Putamen (tissue), 1 donor: ENCODE results near the gene TEX44.

ENCODE experiments used
- DNase-seq: peaks from one replicate; pipeline ENCODE4 v3.0.0-alpha.2; 2016; ENCODE audit warnings: low spot score

Gene TEX44

DNA sequence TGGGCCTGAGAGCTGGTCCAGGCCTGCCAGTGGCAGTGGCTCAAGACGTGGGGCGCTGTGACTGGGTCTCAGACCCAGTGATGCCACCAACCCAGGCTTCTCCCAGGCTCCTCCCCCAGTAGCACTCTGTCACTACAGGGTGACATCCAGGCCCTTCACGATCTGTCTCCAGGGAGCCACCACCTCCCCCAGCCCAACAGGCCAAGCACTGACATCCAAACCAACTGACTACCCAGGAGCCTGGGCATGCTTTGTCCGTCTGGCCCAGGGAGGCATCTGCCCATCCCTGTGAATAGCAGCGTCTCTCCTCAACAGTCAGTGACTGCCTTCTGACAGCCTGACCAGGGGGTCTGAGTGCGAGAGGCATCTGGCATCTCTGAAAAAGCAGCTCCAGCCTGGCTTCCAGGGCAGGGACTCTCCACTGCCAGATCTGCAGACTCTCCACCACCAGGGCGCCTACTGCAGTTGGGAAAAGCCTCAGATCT lies 13.0 kb downstream of the TEX44 start:
- DNase-seq: peak; percentile 79

DNA sequence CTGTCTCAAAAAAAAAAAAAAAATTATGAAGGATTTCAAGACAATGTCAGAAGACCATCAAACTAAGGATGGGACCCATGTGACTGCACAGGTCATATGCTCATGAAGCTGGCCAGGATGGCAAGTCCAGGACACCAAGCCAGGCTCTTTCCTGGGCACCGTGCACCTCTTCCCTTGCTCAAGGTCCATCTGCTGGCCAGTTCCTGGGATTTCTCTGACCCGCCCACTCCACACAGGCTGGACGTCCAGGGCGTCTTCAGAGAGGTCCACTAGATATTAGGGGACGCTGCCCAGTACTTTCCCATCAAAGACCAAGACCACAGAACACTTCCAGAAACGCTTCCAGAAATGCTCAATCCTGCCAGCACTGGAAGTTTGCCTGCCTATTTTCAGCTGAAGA lies 14.3 kb downstream of the TEX44 start:
- DNase-seq: no peak

DNA sequence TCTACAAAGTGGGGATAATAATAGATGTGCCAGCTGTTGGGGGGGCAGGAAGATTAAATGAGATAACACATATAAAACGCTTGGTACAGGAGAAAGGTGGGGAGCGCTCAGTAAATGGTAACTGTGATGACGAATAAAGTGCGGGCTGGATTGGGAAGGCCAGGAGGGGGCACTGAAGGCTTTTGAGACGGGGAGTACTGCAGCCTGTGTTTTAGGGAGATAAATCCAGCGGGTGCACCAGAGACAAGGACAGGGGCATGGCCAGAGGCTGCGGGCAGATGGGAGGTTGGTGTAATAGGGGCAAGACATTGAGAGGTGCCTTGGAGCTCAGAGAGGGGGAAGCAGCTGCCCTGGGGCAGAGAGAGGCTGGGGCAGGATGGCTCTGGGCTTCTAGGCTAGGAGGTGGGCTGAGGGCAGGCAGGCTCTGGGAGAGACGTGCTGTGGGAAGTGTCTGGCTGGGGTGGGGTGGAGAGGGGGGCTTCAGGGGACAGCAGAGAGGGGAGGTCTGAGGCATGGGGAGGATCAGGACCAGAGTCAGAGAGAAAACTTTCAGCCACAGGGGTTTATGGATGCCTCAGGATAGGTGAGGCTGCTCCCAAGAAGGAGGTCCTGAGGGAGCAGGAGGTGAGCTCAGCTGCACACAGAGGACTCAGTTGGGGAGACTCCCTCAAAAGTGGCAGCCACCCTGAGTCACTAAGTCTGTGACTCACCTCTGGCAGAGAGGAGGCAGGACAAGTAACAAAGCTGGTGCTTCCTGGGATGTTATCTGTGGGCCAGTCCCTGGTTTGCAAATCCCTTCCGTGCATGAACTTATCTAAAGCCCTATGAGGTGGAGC lies 18.8 kb downstream of the TEX44 start:
- peak; percentile 43 for DNase-seq

DNA sequence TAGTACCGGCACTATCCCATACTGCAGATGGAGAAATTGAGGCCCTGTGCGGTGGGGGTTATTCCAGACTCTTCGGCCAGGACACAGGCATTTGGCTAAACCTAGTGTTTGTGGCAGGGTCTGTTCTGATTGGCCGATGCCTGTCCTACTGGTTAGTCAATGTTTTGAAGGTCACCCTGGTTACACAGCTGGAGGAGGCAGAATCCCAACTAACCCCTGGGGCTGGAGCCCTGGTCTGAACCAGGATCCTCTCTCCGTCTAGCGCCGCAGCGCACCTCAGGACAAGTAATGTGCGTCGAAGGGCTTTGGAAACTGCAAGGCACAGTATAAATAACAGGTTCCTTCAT lies 19.4 kb downstream of the TEX44 start:
- DNase-seq: no peak

DNA sequence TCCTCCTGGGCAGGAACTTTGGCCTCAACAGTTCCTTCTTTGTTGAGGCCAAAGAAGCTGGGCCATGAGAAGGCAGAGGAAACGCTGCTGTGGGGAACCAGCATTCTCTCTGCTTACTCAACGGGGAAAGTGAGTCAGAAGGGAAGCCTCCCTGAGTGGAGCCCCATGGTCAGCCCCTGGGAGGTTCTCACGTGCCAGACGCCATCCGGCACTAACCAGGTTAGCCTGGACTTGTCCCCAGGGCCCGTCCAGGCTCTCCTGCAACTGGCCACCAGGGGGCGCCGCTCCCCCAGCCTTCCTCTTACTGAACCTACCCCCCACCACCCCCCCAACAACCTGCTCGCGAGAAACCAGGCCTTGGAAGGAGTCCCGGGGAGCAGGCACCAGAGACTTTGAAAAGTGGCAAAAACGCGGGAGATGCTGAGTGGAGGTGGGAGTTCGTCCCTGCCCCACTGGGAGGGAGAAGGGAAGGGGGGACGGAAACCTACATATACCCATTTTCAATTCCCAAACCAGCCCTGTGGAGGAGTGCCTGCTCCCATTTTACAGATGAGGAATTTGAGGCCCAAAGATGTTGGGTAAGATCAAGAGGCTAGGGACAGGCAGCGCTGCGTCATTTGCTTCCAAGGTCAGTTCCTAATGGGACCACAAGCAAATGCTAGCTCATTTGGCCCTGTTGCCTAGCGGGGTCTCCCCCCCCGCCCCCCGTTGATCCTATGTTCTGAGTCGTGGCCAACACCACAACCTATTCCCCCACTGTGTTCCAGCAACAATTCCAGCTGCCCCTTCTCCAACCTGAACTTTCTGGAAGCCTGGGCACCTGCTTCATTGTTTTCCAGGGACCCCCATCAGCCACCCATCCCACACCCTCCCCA lies 20.0 kb downstream of the TEX44 start:
- peak; percentile 89 for DNase-seq

DNA sequence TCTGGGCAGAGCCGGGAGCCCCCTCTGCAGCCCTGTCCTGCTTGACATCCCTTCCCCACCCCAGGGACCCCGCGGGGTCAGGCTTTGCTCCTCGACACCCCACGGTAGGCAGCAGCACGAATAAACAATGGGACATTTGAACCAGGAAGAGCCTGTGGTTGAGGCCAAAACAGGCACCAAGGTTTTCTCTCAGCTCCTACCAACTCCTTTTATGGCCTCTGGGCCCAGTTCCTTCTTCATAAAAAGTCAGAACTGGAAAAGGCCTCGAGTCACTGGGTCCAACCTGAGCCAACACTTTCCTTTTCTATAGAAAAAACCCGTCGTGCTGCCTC lies 20.6 kb downstream of the TEX44 start:
- DNase-seq: peak; percentile 49

DNA sequence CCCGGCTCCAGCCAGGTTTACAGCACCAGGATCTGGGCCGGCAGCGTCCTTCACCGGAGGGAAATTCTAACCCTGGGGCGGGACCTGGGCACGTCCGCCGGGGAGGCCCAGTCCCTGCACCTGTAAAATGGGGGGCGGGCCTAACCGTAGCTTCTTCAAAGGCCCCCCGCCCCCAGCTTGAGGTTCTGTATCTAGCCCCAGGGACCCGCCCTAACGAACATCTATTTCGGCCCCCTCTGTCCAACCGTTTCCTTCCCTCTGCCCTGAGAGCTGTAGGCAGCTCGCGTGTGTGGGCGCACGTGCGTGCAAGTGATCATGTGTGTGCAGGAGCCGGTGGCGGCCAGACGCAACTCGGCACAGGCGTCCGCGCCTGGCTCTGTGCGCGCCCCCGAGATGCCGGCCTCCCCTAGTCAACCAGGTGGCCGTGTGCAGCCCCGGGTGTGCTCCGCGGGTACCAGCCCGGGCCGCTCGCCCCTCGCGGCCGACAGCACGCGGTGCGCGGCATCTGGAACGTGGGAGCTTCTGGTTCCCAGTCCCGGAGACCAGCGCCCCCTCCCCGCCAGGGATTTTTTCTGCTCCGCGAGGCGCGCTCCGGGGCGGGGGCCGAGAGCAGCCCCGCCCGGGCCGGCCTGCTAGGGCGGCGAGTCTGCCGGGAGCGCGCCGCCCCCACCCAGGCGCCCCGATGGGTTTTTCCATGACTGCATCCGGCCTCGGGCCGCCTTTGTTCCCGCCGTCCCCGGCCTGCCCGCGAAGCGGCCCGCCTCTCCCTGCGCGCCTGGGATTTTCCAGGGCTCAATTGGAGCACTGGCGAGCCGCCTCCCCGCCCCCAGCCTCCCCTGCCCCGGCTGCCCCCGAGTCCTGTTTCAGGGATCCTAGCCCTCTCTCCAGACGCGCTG lies 21.2 kb downstream of the TEX44 start:
- peak; percentile 95 for DNase-seq

DNA sequence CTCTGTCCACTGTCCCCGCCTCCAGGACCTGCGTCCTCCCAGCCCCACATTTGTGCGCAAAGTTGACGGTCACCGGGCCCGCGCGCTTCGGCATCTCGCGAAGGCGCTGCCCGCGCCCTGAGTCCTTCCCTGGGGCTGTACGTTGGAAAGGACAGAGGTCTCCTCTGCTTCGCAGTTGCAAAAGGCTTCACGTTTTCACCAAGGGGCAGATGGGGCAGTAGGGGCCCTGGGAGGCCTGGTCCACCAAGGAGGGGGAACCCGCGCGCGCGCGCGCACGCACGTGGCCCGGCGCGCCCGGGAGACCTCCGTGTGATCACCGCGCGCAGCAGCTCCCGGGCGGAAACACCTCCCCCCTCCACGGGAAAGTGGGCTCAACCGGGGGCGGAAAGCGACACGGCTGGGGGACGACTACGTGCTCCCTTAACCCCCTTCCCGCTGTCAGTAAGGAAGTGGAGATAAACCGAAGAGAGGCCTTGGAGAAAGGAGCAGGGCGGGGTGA lies 21.9 kb downstream of the TEX44 start:
- DNase-seq: peak; percentile 81

DNA sequence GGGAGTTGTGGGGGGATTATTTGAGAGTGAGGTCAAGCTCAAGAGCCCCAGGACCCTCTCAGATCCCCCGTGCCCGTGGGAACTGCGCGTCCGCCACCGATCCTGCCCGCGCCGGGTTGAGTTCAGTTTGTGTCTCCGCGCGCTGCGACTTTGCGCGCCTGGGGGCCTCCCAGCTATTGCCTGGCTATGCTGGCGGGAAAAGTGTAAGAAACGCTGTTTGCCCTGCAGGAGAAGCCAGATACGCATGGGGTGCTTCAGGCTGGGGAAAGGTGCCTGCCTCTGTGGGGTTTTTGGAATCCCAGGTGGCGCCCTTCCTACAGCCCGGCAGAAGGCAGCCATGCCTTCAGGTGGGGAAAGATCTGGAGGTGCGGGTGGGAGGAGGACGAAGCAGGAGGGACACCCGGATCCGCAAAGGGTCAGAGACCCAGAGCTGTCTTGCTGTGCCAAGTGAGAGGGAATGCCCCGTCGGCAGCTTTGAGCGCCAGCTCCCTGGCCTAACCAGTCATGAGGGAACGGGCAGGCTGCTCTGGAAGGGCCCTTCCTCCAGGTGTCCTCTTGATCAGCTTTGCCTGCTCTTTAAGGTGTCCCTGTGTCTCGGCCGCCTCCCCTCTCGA lies 22.5 kb downstream of the TEX44 start:
- peak; percentile 50 for DNase-seq

DNA sequence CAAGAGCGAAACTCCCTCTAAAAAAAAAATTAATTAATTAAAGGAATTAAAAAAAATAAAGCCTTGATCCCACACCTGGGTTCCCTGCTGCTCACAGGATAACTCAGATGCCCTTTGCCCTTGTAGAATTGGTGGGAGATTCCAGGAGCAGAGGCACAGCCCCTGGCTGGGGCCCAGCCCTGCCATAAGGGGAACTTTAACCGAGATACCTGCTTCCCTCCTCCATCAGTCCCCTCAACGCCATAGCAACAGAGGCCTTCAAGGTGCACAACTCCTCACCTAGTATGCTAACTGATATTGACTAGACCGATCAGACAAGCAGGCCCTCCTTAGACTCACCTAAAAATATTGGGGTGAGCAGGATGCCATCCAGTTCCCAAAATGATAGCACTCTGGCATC lies 23.6 kb downstream of the TEX44 start:
- no peak for DNase-seq

DNA sequence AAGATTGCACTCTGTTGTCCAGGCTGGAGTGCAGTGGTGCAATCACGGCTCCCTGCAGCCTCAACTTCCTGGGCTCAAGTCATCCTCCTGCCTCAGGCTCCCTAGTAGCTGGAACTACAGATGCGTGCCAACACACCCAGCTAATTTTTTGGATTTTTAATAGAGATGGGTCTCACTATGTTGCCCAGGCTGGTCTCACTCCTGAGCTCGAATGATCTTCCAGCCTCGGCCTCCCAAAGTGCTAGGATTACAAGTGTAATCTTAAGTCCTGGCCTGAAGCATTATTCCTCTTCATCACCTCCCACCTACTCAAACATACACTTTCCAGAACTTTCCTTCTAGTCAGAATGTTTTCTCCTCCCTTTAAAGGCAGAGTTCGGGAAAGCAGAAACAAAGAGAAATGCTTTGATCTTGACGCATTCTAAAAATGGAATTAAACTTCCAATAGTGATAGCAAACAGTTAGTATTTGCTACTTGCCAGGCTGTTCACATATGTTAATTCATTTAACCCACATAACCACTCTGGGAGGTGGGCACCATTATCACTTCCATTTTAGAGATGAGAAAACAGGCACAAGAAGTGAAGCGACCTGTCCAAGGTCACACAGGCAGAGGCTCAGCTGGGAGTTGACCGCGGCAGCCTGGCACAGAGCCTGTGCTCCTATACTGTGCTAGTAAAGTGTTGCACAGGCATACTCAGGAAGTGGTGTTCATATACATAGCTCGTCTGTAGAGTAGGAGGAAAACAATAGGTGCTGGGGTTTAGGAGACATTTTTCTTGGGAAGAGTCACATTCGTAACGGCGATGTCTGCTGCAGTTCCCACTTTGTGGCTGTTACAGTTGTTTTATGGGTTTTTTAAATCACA lies 24.6 kb downstream of the TEX44 start:
- no peak for DNase-seq

DNA sequence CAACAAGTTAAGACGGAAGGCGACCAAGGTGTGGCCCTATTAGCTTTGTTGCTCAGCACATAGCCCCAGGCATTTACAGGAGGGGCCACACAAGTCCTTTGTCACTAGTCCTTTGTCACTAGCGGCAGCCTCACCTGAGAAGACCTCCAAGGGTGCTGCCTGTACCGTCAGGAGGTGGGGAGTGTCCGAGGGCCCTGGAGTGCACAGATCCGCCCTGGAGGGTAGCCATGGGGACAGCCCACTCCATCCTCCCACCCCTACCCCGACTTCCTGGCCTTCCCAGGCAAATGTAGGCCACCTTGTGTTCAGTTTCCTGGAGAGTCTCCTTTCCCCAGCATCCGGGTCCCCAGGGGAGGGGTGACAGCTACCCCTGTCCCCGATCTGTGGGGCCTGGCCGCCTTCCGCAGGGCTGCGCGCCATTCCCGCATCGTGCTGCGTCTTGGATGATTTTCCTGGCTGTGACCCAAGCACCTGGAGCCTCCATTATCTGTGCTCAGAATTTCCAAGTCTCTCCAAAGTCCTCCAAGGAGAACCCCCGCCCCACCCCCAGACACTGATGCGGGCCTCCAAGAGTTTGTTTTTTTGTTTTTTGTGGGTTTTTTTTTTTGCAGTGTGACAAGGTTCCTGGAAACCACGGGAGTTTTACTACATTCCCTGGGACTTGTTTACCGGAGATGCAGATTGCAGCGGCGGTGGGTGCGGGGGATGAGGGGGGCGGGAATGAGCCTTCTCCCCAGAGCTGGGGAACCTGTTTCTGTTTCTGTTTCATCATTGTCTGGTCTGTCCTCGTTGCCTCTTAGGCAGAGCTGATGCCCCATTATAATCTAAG lies 28.6 kb downstream of the TEX44 start:
- no peak for DNase-seq

DNA sequence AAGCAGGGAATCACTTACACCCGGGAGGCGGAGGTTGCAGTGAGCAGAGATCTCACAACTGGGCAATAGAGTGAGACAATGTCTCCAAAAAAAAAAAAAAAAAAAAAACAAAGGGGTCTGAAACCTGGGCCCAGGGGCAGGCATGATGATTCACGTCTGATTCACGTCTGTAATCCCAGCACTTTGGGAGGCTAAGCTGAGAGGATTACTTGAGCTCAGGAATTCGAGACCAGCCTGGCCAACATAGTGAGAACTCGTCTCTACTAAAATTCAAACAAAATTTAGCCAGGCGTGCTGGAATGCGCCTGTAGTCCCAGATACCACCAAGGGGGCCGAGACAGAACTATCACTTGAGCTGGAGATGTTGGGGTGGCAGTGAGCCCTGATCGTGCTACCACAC lies 30.3 kb downstream of the TEX44 start:
- DNase-seq: no peak

DNA sequence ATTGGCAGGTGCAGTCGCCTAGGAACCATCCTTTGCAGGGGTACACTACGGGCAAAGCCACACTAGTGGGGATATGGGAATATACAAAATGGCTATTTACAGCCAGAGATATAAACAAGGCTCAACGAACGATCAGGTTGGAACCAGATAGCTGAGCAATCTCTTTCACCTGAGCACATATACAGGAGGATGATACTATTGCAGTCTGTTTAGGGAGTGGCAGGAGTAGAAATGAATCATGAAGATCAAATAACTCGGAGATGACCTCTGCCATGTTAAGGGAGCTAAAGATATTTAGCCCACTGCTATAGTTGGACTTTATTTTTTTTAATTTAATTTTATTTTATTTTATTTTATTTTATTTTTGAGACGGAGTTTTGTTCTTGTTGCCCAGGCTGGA lies 33.8 kb downstream of the TEX44 start:
- DNase-seq: no peak

DNA sequence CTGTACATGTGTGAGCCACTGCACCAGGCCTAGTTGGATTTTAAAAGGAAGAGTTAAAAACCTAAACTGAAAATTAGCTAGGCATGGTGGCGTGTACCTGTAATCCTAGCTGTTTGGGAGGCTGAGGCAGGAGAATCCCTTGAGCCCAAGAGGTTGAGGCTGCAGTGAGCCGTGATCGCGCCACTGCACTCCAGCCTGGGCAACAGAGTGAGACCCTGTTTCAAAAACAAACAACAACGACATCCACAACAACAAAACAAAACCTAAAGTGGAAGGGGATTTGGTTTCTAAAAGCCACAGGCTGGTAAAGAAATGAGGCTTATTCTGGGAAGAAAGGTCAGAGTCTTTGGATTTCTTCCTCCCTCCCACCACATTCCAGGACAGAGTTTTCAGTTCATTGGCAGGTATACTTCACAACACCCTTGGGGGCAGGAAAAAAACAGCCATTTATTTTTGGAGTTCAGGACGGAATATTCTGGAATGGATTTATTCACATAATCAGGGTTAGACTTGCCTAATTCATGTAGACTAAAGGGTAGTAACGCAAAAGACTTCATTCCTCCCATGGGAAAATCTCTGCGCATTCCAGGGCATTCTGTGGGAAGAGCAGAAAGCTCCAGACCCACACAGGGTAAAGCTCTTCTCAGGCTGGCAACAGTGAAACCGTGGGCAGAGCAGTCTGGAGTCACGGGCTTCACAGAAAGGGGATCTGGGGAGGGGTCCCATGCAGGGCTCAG lies 34.9 kb downstream of the TEX44 start:
- DNase-seq: no peak

DNA sequence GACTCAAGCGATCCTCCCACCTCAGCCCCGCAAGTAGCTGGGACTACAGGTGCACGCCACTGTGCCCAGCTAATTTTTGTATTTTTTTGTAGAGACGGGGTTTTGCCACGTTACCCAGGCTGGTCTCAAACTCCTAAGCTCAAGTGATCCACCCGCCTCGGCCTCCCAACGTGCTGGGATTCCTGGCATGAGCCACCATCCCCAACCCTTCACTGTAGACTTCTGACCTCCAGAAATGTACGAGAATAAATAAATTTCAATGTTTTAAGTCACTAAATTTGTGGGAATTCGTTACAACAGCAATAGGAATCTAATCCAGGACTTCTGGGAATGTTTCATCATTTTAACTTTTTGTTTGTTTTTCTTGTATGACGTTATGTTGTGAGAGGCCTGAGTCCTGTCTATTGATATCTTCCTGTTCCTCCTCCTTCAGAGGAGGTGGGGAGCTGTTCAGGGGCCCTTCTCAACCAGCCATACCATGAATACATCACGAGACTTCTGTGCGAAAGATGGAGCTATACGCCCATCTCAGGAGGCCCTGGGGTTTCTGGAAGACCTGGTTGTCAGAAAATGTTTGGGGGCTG lies 40.0 kb downstream of the TEX44 start:
- DNase-seq: no peak

DNA sequence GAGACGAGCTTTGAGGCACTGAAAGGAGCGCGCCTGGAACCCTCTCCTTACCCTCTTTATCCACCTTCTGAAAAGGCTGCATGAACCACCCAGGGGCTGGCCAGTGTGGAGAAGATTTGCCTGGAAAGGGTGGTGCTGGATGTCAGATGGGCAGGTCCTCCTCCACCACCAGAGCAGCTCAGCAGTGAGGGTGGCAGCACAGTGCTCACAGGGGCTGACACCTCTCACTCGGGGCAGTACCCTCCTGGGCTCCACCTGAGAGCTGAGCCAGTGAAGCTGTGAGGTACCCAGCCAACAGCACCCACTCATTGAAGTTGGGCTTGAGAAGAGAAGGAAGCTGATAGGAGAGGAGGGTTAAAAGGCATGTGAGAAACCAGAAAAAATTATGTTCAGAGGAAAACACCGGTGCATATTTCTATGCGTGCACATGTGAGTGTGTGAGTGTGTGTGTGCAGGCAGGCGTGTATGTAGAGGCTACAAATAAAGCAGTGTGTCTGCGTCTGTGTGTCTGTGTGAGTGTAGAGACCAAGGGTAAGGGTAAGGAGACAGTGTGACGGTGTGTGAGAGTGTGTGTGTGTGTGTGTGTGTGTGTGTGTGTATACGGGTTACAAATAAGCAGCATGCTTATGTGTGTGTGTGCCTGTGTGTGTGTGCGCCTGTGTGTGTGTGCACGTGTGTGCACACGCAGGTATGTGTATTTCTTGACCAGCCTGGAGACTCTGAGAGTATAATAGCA lies 40.7 kb downstream of the TEX44 start:
- DNase-seq: no peak

DNA sequence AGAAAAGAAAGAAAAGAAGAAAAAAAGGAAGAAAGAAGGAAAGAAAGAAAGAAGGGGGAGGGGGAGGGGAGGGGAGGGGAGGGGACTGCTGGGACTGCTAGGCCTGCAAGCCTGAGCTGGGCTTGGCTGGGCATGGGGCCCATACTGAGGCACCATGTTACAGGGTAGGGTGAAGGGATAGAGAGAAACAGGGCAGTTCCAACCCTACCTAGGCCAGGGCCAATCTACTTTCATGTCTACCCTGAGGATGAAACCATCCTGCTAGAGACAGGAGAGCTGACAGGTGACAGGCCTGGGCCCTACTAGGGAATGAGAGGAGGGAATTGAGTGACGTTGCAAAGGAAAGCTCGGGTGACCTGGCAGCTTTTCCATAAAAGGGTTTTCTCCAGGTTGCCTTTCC lies 41.7 kb downstream of the TEX44 start:
- DNase-seq: no peak
